GM21526 (cell line): ENCODE results near the gene SYT15.

Experiments used
- ATAC-seq: cut with Tn5 transposase; IDR thresholded peaks from one replicate; pipeline ENCODE4 v1.9.1; 2021; ENCODE audit warnings: moderate library complexity; ENCODE audit not compliant: unreplicated experiment, low FRiP score

SYT15 gene

GRCh38 chr10:46544989-46545791, 33.7 kb upstream of the SYT15 start:
- ATAC-seq = no peak

- no peak for ATAC-seq
Observed at GRCh38 chr10:46545861-46546590, 32.9 kb upstream of the SYT15 start.

GRCh38 chr10:46546591-46547540, 32.1 kb upstream of the SYT15 start:
- ATAC-seq = no peak

GRCh38 chr10:46547541-46548497, 31.1 kb upstream of the SYT15 start:
- ATAC-seq = no peak

GRCh38 chr10:46548498-46549090, 30.3 kb upstream of the SYT15 start:
- no peak for ATAC-seq

GRCh38 chr10:46549171-46550075, 29.5 kb upstream of the SYT15 start:
- no peak for ATAC-seq

- no peak for ATAC-seq
Observed at GRCh38 chr10:46550076-46550790, 28.7 kb upstream of the SYT15 start.

GRCh38 chr10:46550795-46551700, 27.9 kb upstream of the SYT15 start:
- no peak for ATAC-seq

- ATAC-seq = no peak
Observed at GRCh38 chr10:46551701-46552525, 27.0 kb upstream of the SYT15 start.

- no peak for ATAC-seq
Observed at GRCh38 chr10:46552526-46553237, 26.2 kb upstream of the SYT15 start.

- no peak for ATAC-seq
Observed at GRCh38 chr10:46553238-46554049, 25.5 kb upstream of the SYT15 start.

GRCh38 chr10:46554166-46554781, 24.7 kb upstream of the SYT15 start:
- ATAC-seq = no peak

- no peak for ATAC-seq
Observed at GRCh38 chr10:46555366-46555712, 23.6 kb upstream of the SYT15 start.
